ENCODE measurements around the gene IL20RA. TPM values are rescaled to one million over a fixed set of nuclear protein-coding genes. Genes with fewer than 3 reads are reported as not detected.

Gene IL20RA
- total and polyA plus RNA-seq, 2 experiments from 2014 or later, result 2.6 to 3.5 TPM

GRCh38 chr6:136950436-136951126, 94.2 kb downstream of the IL20RA start:
- no peak overlapping the region for H3K27ac ChIP-seq (ENCODE audit: low read depth)
- H3K36me3 ChIP-seq (ENCODE audit: insufficient read depth), result no peaks in the 10 kb centered on the region
- no peak overlapping the region for H3K4me3 Mint-ChIP-seq
- peaks cover 15% of the 10 kb centered on the region for H3K4me1 ChIP-seq (ENCODE audit: insufficient read depth)
- peaks cover 15% of the 10 kb centered on the region for H3K36me3 Mint-ChIP-seq (ENCODE audit: low read depth)
- H3K4me3 ChIP-seq, result no peak overlapping the region
- ATAC-seq (no peak), DNase-seq (ENCODE audit: low spot score) (no peak)
- peaks cover 8% of the 10 kb centered on the region; the same call in 1 of the 2 replicates for H3K9me2 ChIP-seq (ENCODE audit: insufficient read depth)
- H4K20me1 ChIP-seq (replicated peaks; ENCODE audit: insufficient read depth), result no peaks in the 10 kb centered on the region
- H3K27me3 Mint-ChIP-seq (ENCODE audit: insufficient read depth, low read depth, poor library complexity), result peaks cover 2% of the 10 kb centered on the region
- H3K27ac Mint-ChIP-seq, result no peak overlapping the region
- peaks cover 18% of the 10 kb centered on the region for H3K4me1 Mint-ChIP-seq
- peaks cover 17% of the 10 kb centered on the region for H3K9me3 Mint-ChIP-seq
- no peak for TF ChIP-seq ZNF114 (CRISPR knock-in tag; IDR thresholded peaks at IDR 0.05)
- no peak for TF ChIP-seq ZNF331 (CRISPR knock-in tag; IDR thresholded peaks at IDR 0.05; ENCODE audit: low read depth)
- no peak for TF ChIP-seq NANOG (IDR thresholded peaks at IDR 0.05; ENCODE audit: borderline replicate concordance)
- TF ChIP-seq REST (IDR thresholded peaks at IDR 0.05; ENCODE audit: unreplicated experiment), result no peak
- no peak for TF ChIP-seq ETS1 (IDR thresholded peaks at IDR 0.05)
- TF ChIP-seq CREB1 (CRISPR knock-in tag; IDR thresholded peaks at IDR 0.05; ENCODE audit: low read depth), result no peak
- TF ChIP-seq CTCF (conservative IDR thresholded peaks at IDR 0.05; ENCODE audit: low read depth in 2 of 2), result no peak
- TF ChIP-seq POLR2AphosphoS5 (IDR thresholded peaks at IDR 0.05; ENCODE audit: low read depth), result no peak
- TF ChIP-seq EZH2 (IDR thresholded peaks at IDR 0.05; ENCODE audit: low read depth, unreplicated experiment), result no peak
- no peak for TF ChIP-seq ZNF462 (CRISPR knock-in tag; IDR thresholded peaks at IDR 0.05)
- TF ChIP-seq JUNB (IDR thresholded peaks at IDR 0.05; ENCODE audit: unreplicated experiment), result no peak
- no peak for TF ChIP-seq STAT1 (IDR thresholded peaks at IDR 0.05; ENCODE audit: unreplicated experiment)
- TF ChIP-seq EZH2phosphoT487 (IDR thresholded peaks at IDR 0.05; ENCODE audit: unreplicated experiment), result no peak
- H2AFZ ChIP-seq, result no peak overlapping the region; the same call in 1 of the 2 replicates
- no peak overlapping the region for H3K4me2 ChIP-seq
- H3K27me3 ChIP-seq (ENCODE audit: insufficient read depth), result no peaks in the 10 kb centered on the region
- H3K79me2 ChIP-seq (replicated peaks; ENCODE audit: insufficient read depth), result no peaks in the 10 kb centered on the region
- no peaks in the 10 kb centered on the region for H3F3A ChIP-seq (replicated peaks; ENCODE audit: low read depth)
